ENCODE data around the gene FBXL13.
"Not testable (repeated sequence)": the region's sequence is repeated elsewhere in the genome, so short reads cannot be mapped to it uniquely, and the experiment has no call there.

Gene FBXL13

DNA sequence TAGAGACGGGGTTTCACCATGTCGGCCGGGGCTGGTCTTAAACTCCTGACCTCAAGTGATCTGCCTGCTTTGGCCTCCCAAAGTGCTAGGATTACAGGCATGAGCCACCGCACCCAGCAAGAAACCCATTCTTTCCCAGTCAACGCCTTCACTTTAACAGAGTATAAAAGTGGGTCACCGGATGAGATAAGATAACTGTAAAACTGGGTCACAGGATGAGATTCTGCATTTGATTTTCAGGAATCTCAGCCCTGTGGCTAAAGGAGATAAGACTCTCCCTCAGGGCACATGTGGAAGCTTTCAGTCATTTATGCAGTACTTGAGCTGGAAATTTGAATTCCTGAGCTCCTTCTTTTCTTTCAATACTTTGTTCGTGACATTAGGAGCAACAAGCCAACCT is 91.0 kb downstream of the FBXL13 start:
- no peak for DNase-seq (ENCODE audit: low read depth)

- DNase-seq (ENCODE audit: low read depth): no peak
Measured at GRCh38 chr7:102982235-102982634, 92.4 kb downstream of the FBXL13 start.

DNA sequence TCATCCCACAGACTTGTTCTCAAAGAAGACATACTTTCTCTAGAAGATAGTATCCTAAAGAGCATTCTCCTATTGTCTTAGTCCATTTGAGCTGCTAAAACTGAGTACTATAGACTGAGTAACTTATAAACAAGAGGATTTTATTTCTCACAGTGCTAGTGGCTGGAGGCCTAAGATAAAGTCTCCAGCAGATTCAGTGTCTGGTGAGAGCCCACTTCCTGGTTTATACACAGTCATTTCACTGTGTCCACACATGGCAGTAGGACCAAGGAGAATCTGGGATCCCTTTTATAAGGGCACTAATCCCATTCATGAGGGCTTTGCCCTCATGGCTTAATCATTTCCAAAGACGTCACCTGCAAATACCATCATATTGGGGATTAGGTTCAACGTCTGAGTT is 93.1 kb downstream of the FBXL13 start:
- no peak for DNase-seq (ENCODE audit: low read depth)

DNA sequence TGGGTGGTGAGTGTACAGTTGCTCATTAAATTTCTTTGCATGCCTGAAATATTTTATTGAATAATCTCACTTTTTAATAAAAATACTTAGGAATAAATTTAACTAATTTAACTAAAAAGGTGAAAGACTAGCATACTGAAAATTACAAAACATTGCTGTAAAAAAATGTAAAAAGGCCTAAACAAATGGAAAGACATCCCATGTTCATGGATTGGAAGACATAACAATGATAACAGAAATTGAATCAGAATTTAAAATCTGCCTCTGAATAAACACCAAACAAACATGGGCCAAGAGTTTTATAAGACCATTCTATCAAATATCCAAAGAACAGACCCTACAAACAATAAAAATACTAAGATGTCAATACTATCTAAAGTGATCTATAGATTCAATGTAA is 94.9 kb downstream of the FBXL13 start:
- no peak for DNase-seq (ENCODE audit: low read depth)

- DNase-seq (ENCODE audit: low read depth): no peak
Measured at GRCh38 chr7:102978284-102978683, 96.3 kb downstream of the FBXL13 start.

GRCh38 chr7:102977586-102977985 is 97.0 kb downstream of the FBXL13 start:
- DNase-seq (ENCODE audit: low read depth): not testable (repeated sequence)

- no peak for DNase-seq (ENCODE audit: low read depth)
Measured at GRCh38 chr7:102976493-102976892, 98.1 kb downstream of the FBXL13 start.

- DNase-seq (ENCODE audit: low read depth): no peak
Measured at GRCh38 chr7:102975854-102976253, 98.7 kb downstream of the FBXL13 start.

DNA sequence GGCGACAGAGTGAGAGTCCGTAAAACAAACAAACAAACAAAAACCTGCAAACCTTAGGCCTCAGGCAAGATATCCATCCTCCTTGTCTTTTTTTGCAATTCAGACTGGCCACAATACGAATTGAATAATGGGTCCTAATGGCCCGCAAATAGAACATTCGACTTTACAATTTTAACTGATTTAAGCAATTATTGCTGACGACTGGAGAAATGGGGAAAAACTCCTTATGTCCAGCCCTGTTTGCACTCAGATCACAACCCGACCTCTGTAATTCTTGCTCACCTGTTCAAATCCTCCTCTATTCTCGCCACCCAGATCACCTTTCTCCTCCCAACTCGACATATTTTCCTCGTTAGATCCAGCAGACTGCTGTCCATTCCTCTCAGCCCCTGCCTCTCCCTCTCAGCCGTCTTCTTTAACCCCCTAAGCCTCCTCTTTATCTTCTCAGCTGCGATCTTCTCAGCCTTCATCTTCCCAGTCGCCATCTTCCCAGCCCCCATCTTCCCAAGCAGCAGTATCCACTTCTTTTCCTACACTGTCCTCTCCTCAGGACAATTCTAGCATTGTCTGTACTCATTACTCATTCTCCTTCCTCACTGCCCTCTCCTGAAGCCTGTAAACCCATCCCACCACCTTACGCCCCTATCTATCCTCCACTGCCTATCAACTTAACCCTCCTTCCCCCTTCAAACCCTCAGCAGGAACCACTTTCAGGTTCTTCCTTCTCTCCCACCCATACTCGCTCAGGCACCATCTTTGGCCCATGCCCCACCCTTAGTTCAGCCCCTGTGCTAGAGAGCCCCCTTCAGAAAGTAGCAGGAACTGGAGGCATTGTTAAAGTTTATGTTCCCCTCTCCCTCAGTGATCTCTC is 100.0 kb downstream of the FBXL13 start:
- DNase-seq (ENCODE audit: low read depth): no peak

DNA sequence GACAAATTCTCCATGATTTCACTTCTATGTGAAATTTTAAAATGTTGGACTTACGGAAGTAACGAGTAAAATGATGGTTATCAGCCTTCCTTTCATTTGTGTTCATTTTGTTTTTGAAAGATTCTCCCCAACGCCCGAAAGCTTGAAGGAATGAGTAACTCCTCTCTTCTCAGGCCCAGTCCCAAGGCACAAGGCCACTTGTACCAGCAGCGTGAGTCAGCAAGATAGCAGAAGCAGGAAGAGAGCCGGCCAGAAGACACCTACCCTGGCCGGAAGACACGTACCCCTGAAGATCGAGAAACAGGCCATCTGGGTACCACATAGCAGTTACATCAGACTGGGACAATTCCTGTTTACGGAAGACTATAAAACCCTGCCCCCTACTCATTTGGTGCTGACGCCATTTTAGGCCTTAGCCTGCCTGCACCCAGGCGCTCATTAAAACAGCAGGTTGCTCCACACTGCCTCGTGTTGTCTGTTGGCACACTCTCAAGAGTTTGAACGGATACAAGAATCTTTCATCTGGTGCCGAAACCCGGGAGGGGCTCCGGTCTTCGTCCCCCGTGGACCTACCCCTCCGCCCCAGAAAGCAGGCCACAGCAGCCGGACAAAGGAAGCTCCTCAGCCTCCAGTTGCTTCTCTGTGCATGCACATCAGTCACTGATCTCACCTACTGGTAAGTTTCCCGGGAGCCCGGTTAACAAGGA is 101.3 kb downstream of the FBXL13 start:
- no peak for DNase-seq (ENCODE audit: low read depth)

GRCh38 chr7:102967798-102968197 is 106.8 kb downstream of the FBXL13 start:
- no peak for DNase-seq (ENCODE audit: low read depth)

- no peak for DNase-seq (ENCODE audit: low read depth)
Measured at GRCh38 chr7:102966465-102966864, 108.1 kb downstream of the FBXL13 start.

DNA sequence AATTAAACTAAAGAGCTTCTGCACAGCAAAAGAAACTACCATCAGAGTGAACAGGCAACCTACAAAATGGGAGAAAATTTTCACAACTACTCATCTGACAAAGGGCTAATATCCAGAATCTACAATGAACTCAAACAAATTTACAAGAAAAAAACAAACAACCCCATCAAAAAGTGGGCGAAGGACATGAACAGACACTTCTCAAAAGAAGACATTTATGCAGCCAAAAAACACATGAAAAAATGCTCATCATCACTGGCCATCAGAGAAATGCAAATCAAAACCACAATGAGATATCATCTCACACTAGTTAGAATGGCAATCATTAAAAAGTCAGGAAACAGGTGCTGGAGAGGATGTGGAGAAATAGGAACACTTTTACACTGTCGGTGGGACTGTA is 112.6 kb downstream of the FBXL13 start:
- not testable (repeated sequence) for DNase-seq (ENCODE audit: low read depth)

DNA sequence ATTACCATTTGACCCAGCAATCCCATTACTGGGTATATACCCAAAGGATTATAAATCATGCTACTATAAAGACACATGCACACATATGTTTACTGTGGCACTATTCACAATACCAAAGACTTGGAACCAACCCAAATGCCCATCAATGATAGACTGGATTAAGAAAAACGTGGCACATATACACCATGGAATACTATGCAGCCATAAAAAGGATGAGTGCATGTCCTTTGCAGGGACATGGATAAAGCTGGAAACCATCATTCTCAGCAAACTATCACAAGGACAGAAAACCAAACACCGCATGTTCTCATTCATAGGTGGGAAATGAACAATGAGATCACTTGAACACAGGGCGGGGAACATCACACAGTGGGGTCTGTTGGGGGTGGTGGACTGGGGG is 116.6 kb downstream of the FBXL13 start:
- DNase-seq (ENCODE audit: low read depth): not testable (repeated sequence)

GRCh38 chr7:102954359-102954758 is 120.2 kb downstream of the FBXL13 start:
- DNase-seq (ENCODE audit: low read depth): not testable (repeated sequence)

GRCh38 chr7:102953406-102953805 is 121.2 kb downstream of the FBXL13 start:
- DNase-seq (ENCODE audit: low read depth): no peak

GRCh38 chr7:102951839-102952238 is 122.8 kb downstream of the FBXL13 start:
- DNase-seq (ENCODE audit: low read depth): no peak

- DNase-seq (ENCODE audit: low read depth): no peak
Measured at GRCh38 chr7:102944241-102944640, 130.4 kb downstream of the FBXL13 start.

DNA sequence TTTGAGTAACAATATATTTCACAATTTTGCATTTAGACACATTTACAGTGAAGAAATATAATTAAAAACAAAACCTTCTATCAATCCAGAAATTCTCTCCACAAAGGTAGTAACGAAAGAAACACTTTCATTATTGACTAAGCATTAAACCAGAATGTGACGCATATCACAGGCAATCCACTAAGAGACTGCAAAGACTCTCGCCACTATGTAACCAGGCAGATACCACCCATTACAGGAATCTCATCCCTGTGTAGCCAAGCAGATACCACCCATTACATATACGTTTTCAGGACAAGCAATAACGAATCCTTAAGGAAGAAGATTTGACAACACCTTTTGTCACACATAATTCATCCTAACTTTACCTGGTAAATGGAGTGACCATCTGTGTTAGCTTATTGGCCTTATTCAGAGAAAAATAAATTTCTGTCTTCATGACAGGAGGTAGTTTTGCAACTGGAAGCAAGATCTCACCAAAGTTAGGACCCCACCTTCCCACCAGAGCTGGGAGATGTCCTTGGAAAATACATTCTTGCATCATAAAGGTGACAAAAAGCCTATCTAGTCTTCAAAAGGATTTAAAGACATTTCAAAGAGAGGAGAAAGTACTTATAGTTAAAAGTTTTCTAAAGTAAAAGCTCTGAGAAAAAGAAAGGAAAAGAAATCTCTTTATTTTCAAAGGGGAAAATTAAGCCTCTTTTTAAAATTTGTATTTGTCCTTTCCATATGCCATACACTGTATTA is 131.0 kb downstream of the FBXL13 start:
- DNase-seq (ENCODE audit: low read depth): no peak

GRCh38 chr7:102942868-102943267 is 131.7 kb downstream of the FBXL13 start:
- DNase-seq (ENCODE audit: low read depth): no peak

DNA sequence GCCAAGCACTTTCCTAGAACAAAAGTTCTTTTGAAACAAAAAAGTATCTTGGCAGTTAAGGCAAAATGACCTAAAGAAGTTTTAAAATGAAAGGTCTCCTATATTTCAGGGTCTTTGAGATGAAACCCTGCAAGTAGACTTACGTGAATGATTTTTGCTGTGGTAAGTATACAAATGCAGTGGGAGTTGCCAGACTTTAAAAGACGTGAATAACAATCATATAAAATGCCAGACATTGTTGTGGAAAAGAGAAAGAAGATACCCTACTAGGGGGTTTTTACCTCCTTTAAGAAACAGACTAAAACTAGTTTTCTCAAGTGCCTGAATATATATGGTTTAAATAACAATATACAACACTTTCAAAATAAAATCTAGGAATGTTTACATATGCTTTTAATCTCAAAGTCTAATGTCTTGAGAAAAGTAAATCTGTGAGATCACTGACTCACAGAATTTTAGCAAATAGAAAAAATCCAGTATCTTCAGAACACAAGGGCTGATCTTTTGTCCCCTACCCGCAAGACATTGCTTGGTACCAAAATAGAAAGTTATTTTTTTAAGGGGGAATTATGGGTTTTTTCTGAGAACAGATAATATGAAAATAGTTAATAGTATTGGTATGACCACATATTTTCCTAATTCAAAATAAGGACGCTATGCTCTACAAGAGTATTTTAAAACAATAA is 132.3 kb downstream of the FBXL13 start:
- DNase-seq (ENCODE audit: low read depth): no peak

- no peak for DNase-seq (ENCODE audit: low read depth)
Measured at GRCh38 chr7:102938679-102939078, 135.9 kb downstream of the FBXL13 start.

All from stimulated activated CD8-positive, alpha-beta memory T cell treated with anti-CD3 and anti-CD28 coated beads, Interleukin-12 subunit alpha, Interleukin-12 subunit beta, amount 100 ng/mL, for 4 hours (primary cell).